GM23338 (cell line): ENCODE results near the gene GPR31. TPM values are rescaled to one million over a fixed set of nuclear protein-coding genes. Genes with fewer than 3 reads are reported as not detected.

Experiments
- ATAC-seq: fragments of 200-7000 bp; cut with Tn5 transposase; 3 replicates; pipeline ENCODE4 v1.9.1; 2020
- DNase-seq: peaks from one replicate; pipeline ENCODE4 v3.0.0-alpha.2; 2015; ENCODE audit warnings: low spot score
- H2AFZ ChIP-seq: fragments of 200-600 bp; sonication (generic); 2 replicates; pipeline ENCODE4 v1.8.0; 2016; ENCODE audit warnings: antibody characterized with exemption, mild to moderate bottlenecking, moderate library complexity
- H3F3A ChIP-seq: fragments of 200-600 bp; sonication (generic); replicated peaks from 2 replicates; pipeline ENCODE4 v1.8.0; 2017; ENCODE audit warnings: antibody characterized with exemption, mixed run types, low read depth
- H3K27ac ChIP-seq: fragments of 200-600 bp; sonication (generic); 2 replicates; pipeline ENCODE4 v1.6.1; 2016; ENCODE audit warnings: low read depth
- H3K27me3 ChIP-seq: fragments of 200-600 bp; sonication (generic); 2 replicates; pipeline ENCODE4 v1.8.0; 2016; ENCODE audit warnings: mild to moderate bottlenecking, mixed run types, moderate library complexity; ENCODE audit not compliant: insufficient read depth
- H3K36me3 ChIP-seq: fragments of 200-600 bp; sonication (generic); 2 replicates; pipeline ENCODE4 v1.8.0; 2016; ENCODE audit warnings: mild to moderate bottlenecking; ENCODE audit not compliant: insufficient read depth
- H3K4me1 ChIP-seq: fragments of 200-600 bp; sonication (generic); 2 replicates; pipeline ENCODE4 v1.8.0; 2016; ENCODE audit warnings: mild to moderate bottlenecking, moderate library complexity; ENCODE audit not compliant: insufficient read depth
- H3K4me2 ChIP-seq: fragments of 200-600 bp; sonication (generic); 2 replicates; pipeline ENCODE4 v1.7.1; 2017; ENCODE audit warnings: mixed run types
- H3K4me3 ChIP-seq: fragments of 200-600 bp; sonication (generic); 2 replicates; pipeline ENCODE4 v1.6.1; 2016; ENCODE audit warnings: mixed run types
- H3K79me2 ChIP-seq: fragments of 200-600 bp; sonication (generic); replicated peaks from 2 replicates; pipeline ENCODE4 v1.8.0; 2017; ENCODE audit warnings: mild to moderate bottlenecking; ENCODE audit not compliant: insufficient read depth
- H3K9me2 ChIP-seq: fragments of 200-600 bp; sonication (generic); 2 replicates; pipeline ENCODE4 v1.8.0; 2017; ENCODE audit not compliant: insufficient read depth
- H4K20me1 ChIP-seq: fragments of 200-600 bp; sonication (generic); replicated peaks from 2 replicates; pipeline ENCODE4 v1.8.0; 2017; ENCODE audit warnings: mild to moderate bottlenecking; ENCODE audit not compliant: insufficient read depth
- H3K27ac Mint-ChIP-seq: 2 replicates; pipeline ENCODE4 v1.8.0; 2020; ENCODE audit warnings: inconsistent platforms, mild to moderate bottlenecking, moderate library complexity, mixed read lengths
- H3K27me3 Mint-ChIP-seq: 3 replicates; pipeline ENCODE4 v1.8.0; 2022; ENCODE audit warnings: low read depth, mild to moderate bottlenecking, moderate library complexity, mixed read lengths, inconsistent platforms; ENCODE audit not compliant: insufficient read depth, poor library complexity
- H3K36me3 Mint-ChIP-seq: 3 replicates; pipeline ENCODE4 v1.8.0; 2021; ENCODE audit warnings: low read depth, mild to moderate bottlenecking, inconsistent platforms, moderate library complexity, mixed read lengths
- H3K4me1 Mint-ChIP-seq: 3 replicates; pipeline ENCODE4 v1.8.0; 2020; ENCODE audit warnings: mild to moderate bottlenecking, inconsistent platforms, mixed read lengths
- H3K4me3 Mint-ChIP-seq: 3 replicates; pipeline ENCODE4 v1.8.0; 2021; ENCODE audit warnings: moderate library complexity, mild to moderate bottlenecking, inconsistent platforms, mixed read lengths
- H3K9me3 Mint-ChIP-seq: 3 replicates; pipeline ENCODE4 v1.8.0; 2020; ENCODE audit warnings: moderate library complexity, mild to moderate bottlenecking, inconsistent platforms, mixed read lengths
- EZH2 ChIP-seq: fragments of 200-600 bp; sonication (generic); IDR thresholded peaks from one replicate; pipeline ENCODE4 v1.8.0; 2017; ENCODE audit warnings: antibody characterized with exemption, mild to moderate bottlenecking, low read depth; ENCODE audit not compliant: unreplicated experiment
- POLR2AphosphoS5 ChIP-seq: IDR thresholded peaks from 2 replicates; pipeline ENCODE4 v1.6.1; 2016; ENCODE audit warnings: antibody characterized with exemption, low read depth
- ZNF114 ChIP-seq: fragments of 250-450 bp; sonication (Bioruptor Pico); IDR thresholded peaks from 2 replicates; pipeline ENCODE4 v1.5.0; 2020; ENCODE audit warnings: mild to moderate bottlenecking, moderate library complexity
- ZNF331 ChIP-seq: fragments of 250-450 bp; sonication (Bioruptor Pico); IDR thresholded peaks from 2 replicates; pipeline ENCODE4 v1.5.0; 2020; ENCODE audit warnings: low read depth, mild to moderate bottlenecking, moderate library complexity
- ZNF462 ChIP-seq: fragments of 250-450 bp; sonication (Bioruptor Pico); IDR thresholded peaks from 2 replicates; pipeline ENCODE4 v1.5.0; 2020; ENCODE audit warnings: mild to moderate bottlenecking, moderate library complexity
- polyA plus RNA-seq: library from polyadenylated mRNA; unstranded; fragments of >200 nt; fragmentation: Nextera tagmentation; extraction: Ambion mirVana; gene quantifications from 2 replicates; pipeline ENCODE4 v1.2.1, GENCODE V29; 2016
- total RNA-seq: library from RNA; depleted of rRNA; stranded (reverse); fragments of >200 nt; shearing (Covaris generic); gene quantifications from 2 replicates; pipeline ENCODE4 v1.2.3, GENCODE V29; 2014
- TF ChIP-seq, protein P1 (sequence below), 2 experiments: fragments of 200-600 bp in 1 of 2; sonication (generic) in 1 of 2; conservative IDR thresholded peaks; 2 replicates each; pipeline versions ENCODE4 v1.5.1 to v1.6.1; 2016 to 2017; ENCODE audit warnings: antibody characterized with exemption in 2 of 2, low read depth in 2 of 2, mild to moderate bottlenecking in 2 of 2, moderate library complexity in 1 of 2
- TF ChIP-seq, protein P2 (sequence below): IDR thresholded peaks from 2 replicates; pipeline ENCODE4 v1.6.1; 2016; ENCODE audit warnings: antibody characterized with exemption

Gene GPR31
- total and polyA plus RNA-seq, 2 experiments from 2014 or later = not detected

DNA sequence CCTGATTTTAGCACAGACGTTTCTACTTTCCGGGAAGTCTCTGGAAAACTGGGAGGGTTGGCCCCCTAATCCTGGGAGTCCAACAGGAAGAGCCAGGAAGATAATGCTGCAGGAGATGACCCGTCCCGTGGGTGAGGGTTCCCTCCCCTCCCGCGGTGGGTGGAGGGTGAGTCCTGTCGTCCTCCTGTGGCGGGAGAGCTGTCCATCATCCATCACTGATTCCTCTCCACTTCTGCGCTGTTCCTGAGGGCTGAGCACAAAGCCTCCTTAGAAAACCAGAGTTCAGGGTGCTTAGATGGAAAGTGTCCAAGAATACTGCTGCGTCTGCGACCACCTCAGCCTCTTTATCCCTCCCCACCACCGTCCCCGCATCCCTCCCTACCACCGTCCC, 40.9 kb downstream of the GPR31 start (continued):
- TF ChIP-seq ZNF462 (CRISPR knock-in tag) (no peak), POLR2AphosphoS5 (no peak)

GRCh38 chr6:167116109-167116837, 41.5 kb downstream of the GPR31 start:
- peak overlapping the region; percentile 94 for H2AFZ ChIP-seq
- peaks cover 16% of the 10 kb centered on the region for H3K4me1 Mint-ChIP-seq
- DNase-seq = peak; percentile 41
- H3K4me3 ChIP-seq = no peak overlapping the region
- H3K4me2 ChIP-seq = no peak overlapping the region
- H3K4me1 ChIP-seq = no peaks in the 10 kb centered on the region; the same call in 1 of the 2 replicates
- H3K79me2 ChIP-seq = no peaks in the 10 kb centered on the region
- H3K9me2 ChIP-seq = no peaks in the 10 kb centered on the region
- H3K27ac ChIP-seq = no peak overlapping the region
- H4K20me1 ChIP-seq = no peaks in the 10 kb centered on the region
- no peaks in the 10 kb centered on the region for H3K27me3 ChIP-seq
- ATAC-seq = peak; percentile 68
- no peaks in the 10 kb centered on the region for H3F3A ChIP-seq
- H3K27me3 Mint-ChIP-seq = peaks cover 3% of the 10 kb centered on the region
- H3K4me3 Mint-ChIP-seq = no peak overlapping the region
- no peak overlapping the region for H3K27ac Mint-ChIP-seq
- H3K9me3 Mint-ChIP-seq = peaks cover 9% of the 10 kb centered on the region; the same call in 1 of the 3 replicates
- peaks cover 4% of the 10 kb centered on the region; the same call in 2 of the 3 replicates for H3K36me3 Mint-ChIP-seq
- H3K36me3 ChIP-seq = no peaks in the 10 kb centered on the region
- TF ChIP-seq ZNF331 (CRISPR knock-in tag) (no peak), ZNF114 (CRISPR knock-in tag) (no peak), EZH2 (no peak), POLR2AphosphoS5 (no peak)
- TF ChIP-seq, protein P1, sequence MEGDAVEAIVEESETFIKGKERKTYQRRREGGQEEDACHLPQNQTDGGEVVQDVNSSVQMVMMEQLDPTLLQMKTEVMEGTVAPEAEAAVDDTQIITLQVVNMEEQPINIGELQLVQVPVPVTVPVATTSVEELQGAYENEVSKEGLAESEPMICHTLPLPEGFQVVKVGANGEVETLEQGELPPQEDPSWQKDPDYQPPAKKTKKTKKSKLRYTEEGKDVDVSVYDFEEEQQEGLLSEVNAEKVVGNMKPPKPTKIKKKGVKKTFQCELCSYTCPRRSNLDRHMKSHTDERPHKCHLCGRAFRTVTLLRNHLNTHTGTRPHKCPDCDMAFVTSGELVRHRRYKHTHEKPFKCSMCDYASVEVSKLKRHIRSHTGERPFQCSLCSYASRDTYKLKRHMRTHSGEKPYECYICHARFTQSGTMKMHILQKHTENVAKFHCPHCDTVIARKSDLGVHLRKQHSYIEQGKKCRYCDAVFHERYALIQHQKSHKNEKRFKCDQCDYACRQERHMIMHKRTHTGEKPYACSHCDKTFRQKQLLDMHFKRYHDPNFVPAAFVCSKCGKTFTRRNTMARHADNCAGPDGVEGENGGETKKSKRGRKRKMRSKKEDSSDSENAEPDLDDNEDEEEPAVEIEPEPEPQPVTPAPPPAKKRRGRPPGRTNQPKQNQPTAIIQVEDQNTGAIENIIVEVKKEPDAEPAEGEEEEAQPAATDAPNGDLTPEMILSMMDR (conservative IDR thresholded peaks at IDR 0.05; ENCODE audit: low read depth in 2 of 2) = no peak
- TF ChIP-seq, protein P2, sequence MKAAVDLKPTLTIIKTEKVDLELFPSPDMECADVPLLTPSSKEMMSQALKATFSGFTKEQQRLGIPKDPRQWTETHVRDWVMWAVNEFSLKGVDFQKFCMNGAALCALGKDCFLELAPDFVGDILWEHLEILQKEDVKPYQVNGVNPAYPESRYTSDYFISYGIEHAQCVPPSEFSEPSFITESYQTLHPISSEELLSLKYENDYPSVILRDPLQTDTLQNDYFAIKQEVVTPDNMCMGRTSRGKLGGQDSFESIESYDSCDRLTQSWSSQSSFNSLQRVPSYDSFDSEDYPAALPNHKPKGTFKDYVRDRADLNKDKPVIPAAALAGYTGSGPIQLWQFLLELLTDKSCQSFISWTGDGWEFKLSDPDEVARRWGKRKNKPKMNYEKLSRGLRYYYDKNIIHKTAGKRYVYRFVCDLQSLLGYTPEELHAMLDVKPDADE = no peak
